NCI-H146 treated with DMSO at 0.1 percent for 48 hours (cell line): ENCODE data around the gene PAQR3.
"Not testable (repeated sequence)": the region's sequence is repeated elsewhere in the genome, so short reads cannot be mapped to it uniquely, and the experiment has no call there.

Experiments
- DNase-seq: peaks from one replicate; lab custom pipeline; 2025; ENCODE audit not compliant: unreplicated experiment; lab: John Stamatoyannopoulos, UW

Gene PAQR3

GRCh38 chr4:78930016-78930629 lies 9.1 kb downstream of the PAQR3 start:
- no peak for DNase-seq

- DNase-seq: no peak
Observed at GRCh38 chr4:78928835-78929234, 10.4 kb downstream of the PAQR3 start.

- DNase-seq: no peak
Observed at GRCh38 chr4:78926826-78927225, 12.4 kb downstream of the PAQR3 start.

- DNase-seq: no peak
Observed at GRCh38 chr4:78923464-78924312, 15.6 kb downstream of the PAQR3 start.

- DNase-seq: no peak
Observed at GRCh38 chr4:78922207-78922606, 17.0 kb downstream of the PAQR3 start.

GRCh38 chr4:78910612-78911011 lies 28.6 kb downstream of the PAQR3 start:
- no peak for DNase-seq

GRCh38 chr4:78908974-78909373 lies 30.3 kb downstream of the PAQR3 start:
- not testable (repeated sequence) for DNase-seq

GRCh38 chr4:78907638-78908037 lies 31.6 kb downstream of the PAQR3 start:
- no peak for DNase-seq

- DNase-seq: no peak
Observed at GRCh38 chr4:78904143-78904542, 35.1 kb downstream of the PAQR3 start.

- DNase-seq: no peak
Observed at GRCh38 chr4:78902298-78902697, 36.9 kb downstream of the PAQR3 start.

GRCh38 chr4:78901882-78902281 lies 37.4 kb downstream of the PAQR3 start:
- DNase-seq: no peak

- no peak for DNase-seq
Observed at GRCh38 chr4:78899302-78899701, 39.9 kb downstream of the PAQR3 start.

- no peak for DNase-seq
Observed at GRCh38 chr4:78889955-78890354, 49.3 kb downstream of the PAQR3 start.

GRCh38 chr4:78885598-78885997 lies 53.6 kb downstream of the PAQR3 start:
- no peak for DNase-seq

GRCh38 chr4:78880874-78881492 lies 58.3 kb downstream of the PAQR3 start:
- no peak for DNase-seq

GRCh38 chr4:78878031-78878430 lies 61.2 kb downstream of the PAQR3 start:
- DNase-seq: no peak

- DNase-seq: no peak
Observed at GRCh38 chr4:78876568-78877320, 62.5 kb downstream of the PAQR3 start.

GRCh38 chr4:78870056-78870455 lies 69.2 kb downstream of the PAQR3 start:
- DNase-seq: no peak

GRCh38 chr4:78868712-78869111 lies 70.5 kb downstream of the PAQR3 start:
- not testable (repeated sequence) for DNase-seq

GRCh38 chr4:78865451-78865850 lies 73.8 kb downstream of the PAQR3 start:
- DNase-seq: no peak

- DNase-seq: peak; percentile 62
Observed at GRCh38 chr4:78864405-78865024, 74.7 kb downstream of the PAQR3 start.
